ENCODE measurements around the gene VOPP1. TPM values are rescaled to one million over a fixed set of nuclear protein-coding genes. Genes with fewer than 3 reads are reported as not detected.

Gene VOPP1
- total and polyA plus RNA-seq, 9 of the 15 experiments (the other 6 are each of a cell fraction or from before 2014, with no cell fraction given) = 8.2 to 45.8 (median 31.2) TPM

DNA sequence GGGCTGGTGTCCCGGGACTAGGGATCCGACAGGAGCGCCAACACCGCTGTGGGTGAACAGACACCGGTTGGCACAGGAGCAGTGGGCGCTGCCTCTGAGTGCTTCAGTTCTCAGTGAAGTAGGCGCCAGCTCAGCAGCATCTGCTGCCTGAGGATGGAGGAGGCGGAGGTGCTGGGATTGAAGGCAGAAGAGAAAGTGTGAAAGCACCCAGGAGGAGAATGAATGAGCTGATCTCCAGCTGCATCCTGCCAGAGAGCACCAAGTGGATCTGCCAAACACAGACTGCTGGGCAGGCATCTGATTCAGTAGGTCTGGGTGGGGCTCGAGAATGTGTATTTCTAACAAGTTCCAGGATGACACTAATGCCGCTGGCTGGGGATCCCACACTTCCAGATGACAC lies 132.7 kb downstream of the VOPP1 start:
- H2AFZ ChIP-seq (ENCODE audit: low read depth, low read length) = no peak overlapping the region
- BruUV-seq (replicated peaks) = no TSS peak
- no peak overlapping the region for H3K4me2 ChIP-seq (ENCODE audit: insufficient read depth, low read length)
- 0 out of 2 replicates have a peak, but pooled peaks cover 6% of the 10 kb centered on the region for H4K20me1 ChIP-seq (replicated peaks; ENCODE audit: control insufficient read depth, insufficient read depth, low read length)
- no peaks in the 10 kb centered on the region for H3K79me2 ChIP-seq (ENCODE audit: control insufficient read depth, insufficient read depth, low read length)
- no peaks in the 10 kb centered on the region for H3K36me3 ChIP-seq (ENCODE audit: control insufficient read depth, insufficient read depth, low read length)
- ATAC-seq (no peak), DNase-seq (ENCODE audit: extremely low read depth in 1 of 4, low spot score in 3 of 4) (no peak), FAIRE-seq (no peak)
- H3K27me3 ChIP-seq (ENCODE audit: control insufficient read depth in 2 of 2, insufficient read depth in 2 of 2, low read length in 2 of 2) = peaks cover 12 to 47% of the 10 kb centered on the region in 2 experiments; a peak in 4 of 5 replicates
- POLR2A ChIA-PET = interaction anchor here (1.6 kb wide), 1 partner anchor 13 kb away, joined by 3 read pairs; no protein-coding TSS in a partner anchor
- in situ Hi-C loops (cut with MboI) (loop anchor here (10.0 kb wide), 1 partner anchor 155 kb away; no protein-coding TSS in a partner anchor), intact Hi-C loops (cut with micrococcal nuclease) (no loop called here)
- TF ChIP-seq HMG20B (CRISPR knock-in tag; IDR thresholded peaks at IDR 0.05) = no peak
- no peak for TF ChIP-seq ZNF263 (CRISPR knock-in tag; IDR thresholded peaks at IDR 0.05; ENCODE audit: borderline replicate concordance)
- TF ChIP-seq ZNF79 (CRISPR knock-in tag; IDR thresholded peaks at IDR 0.05; ENCODE audit: low read depth) = no peak
- no peak for TF ChIP-seq RUNX1 (IDR thresholded peaks at IDR 0.05; ENCODE audit: low read depth)
- no peak for TF ChIP-seq ZNF77 (CRISPR knock-in tag; IDR thresholded peaks at IDR 0.05)
- TF ChIP-seq RFX1 (IDR thresholded peaks at IDR 0.05) = no peak
- TF ChIP-seq ZFX (CRISPR knock-in tag; IDR thresholded peaks at IDR 0.05) = no peak
- TF ChIP-seq KDM1A (IDR thresholded peaks at IDR 0.05) = no peak
- no peak for TF ChIP-seq DNMT1 (IDR thresholded peaks at IDR 0.05)
- WGBS (ENCODE audit: insufficient coverage, low coverage, missing lambda C conversion rate) = 2% methylated on average over 10 of the region's 10 CpGs
- H3K4me1 ChIP-seq (replicated peaks in 1 of 2; ENCODE audit: control insufficient read depth in 2 of 2, insufficient read depth in 2 of 2, low read length in 2 of 2) = no peaks in the 10 kb centered on the region
- H3K9ac ChIP-seq (ENCODE audit: insufficient read depth in 1 of 2, low read depth in 2 of 2, low read length in 2 of 2) = no peak overlapping the region
- no peaks in the 10 kb centered on the region for H3K9me1 ChIP-seq (ENCODE audit: control insufficient read depth, insufficient read depth, low read length)
- H3K9me3 ChIP-seq (replicated peaks; ENCODE audit: control insufficient read depth, insufficient read depth, low read depth, low read length) = no peaks in the 10 kb centered on the region
- no peak overlapping the region for H3K27ac ChIP-seq (ENCODE audit: extremely low read depth, low read depth, low read length)
- H3K4me3 ChIP-seq = no peak overlapping the region
- CTCF ChIA-PET (ENCODE audit: low intra/inter-chr PET ratio) = no interaction called here
